Karpas-422 (cell line): ENCODE measurements around the gene OSBPL1A. TPM values are rescaled to one million over a fixed set of nuclear protein-coding genes. Genes with fewer than 3 reads are reported as not detected.

Experiments used
- DNase-seq: peaks from one replicate; pipeline ENCODE4 v3.0.0-alpha.2; 2015
- H2AFZ ChIP-seq: fragments of 200-600 bp; sonication (generic); 2 replicates; pipeline ENCODE4 v1.6.1; 2014; ENCODE audit warnings: antibody characterized with exemption, low read length, mixed read lengths
- H3K27ac ChIP-seq: fragments of 200-600 bp; sonication (generic); 2 replicates; pipeline ENCODE4 v1.5.1; 2014; ENCODE audit warnings: mild to moderate bottlenecking, low read length, moderate library complexity
- H3K27me3 ChIP-seq: fragments of 200-600 bp; sonication (generic); 2 replicates; pipeline ENCODE4 v1.6.1; 2014; ENCODE audit warnings: low read length, mixed read lengths
- H3K36me3 ChIP-seq: fragments of 200-600 bp; sonication (generic); 2 replicates; pipeline ENCODE4 v1.6.1; 2014; ENCODE audit warnings: low read length, mixed read lengths; ENCODE audit not compliant: insufficient read depth
- H3K4me1 ChIP-seq: fragments of 200-600 bp; sonication (generic); 2 replicates; pipeline ENCODE4 v1.6.1; 2014; ENCODE audit warnings: mild to moderate bottlenecking, low read length, mixed read lengths
- H3K4me2 ChIP-seq: fragments of 200-600 bp; sonication (generic); 2 replicates; pipeline ENCODE4 v1.6.1; 2014; ENCODE audit warnings: low read length, low read depth, mild to moderate bottlenecking; ENCODE audit not compliant: poor library complexity, severe bottlenecking
- H3K4me3 ChIP-seq: fragments of 200-600 bp; sonication (generic); 2 replicates; pipeline ENCODE4 v1.5.1; 2014; ENCODE audit warnings: mild to moderate bottlenecking, antibody characterized with exemption, low read length, mixed read lengths
- H3K79me2 ChIP-seq: fragments of 200-600 bp; sonication (generic); 2 replicates; pipeline ENCODE4 v1.6.1; 2014; ENCODE audit warnings: mild to moderate bottlenecking, low read length, mixed read lengths
- H3K9ac ChIP-seq: fragments of 200-600 bp; sonication (generic); 2 replicates; pipeline ENCODE4 v1.6.0; 2014; ENCODE audit warnings: low read length
- H3K9me2 ChIP-seq: fragments of 200-600 bp; sonication (generic), shearing (Covaris generic); replicated peaks from 2 replicates; pipeline ENCODE4 v1.6.0; 2014; ENCODE audit warnings: mild to moderate bottlenecking, low read length, moderate library complexity; ENCODE audit not compliant: insufficient read depth
- H3K9me3 ChIP-seq: fragments of 300-700, 200-600 bp; sonication (generic); 2 replicates; pipeline ENCODE4 v1.6.1; 2014; ENCODE audit warnings: low read length, mixed read lengths
- H4K20me1 ChIP-seq: fragments of 200-600 bp; sonication (generic); 2 replicates; pipeline ENCODE4 v1.6.1; 2014; ENCODE audit warnings: mild to moderate bottlenecking, antibody characterized with exemption, low read length, low read depth; ENCODE audit not compliant: insufficient read depth
- total RNA-seq: library from RNA; depleted of rRNA; stranded (reverse); fragments of >200 nt; shearing (Covaris generic); gene quantifications from 2 replicates; pipeline ENCODE4 v1.2.3, GENCODE V29; 2014; ENCODE audit warnings: low replicate concordance

OSBPL1A gene
- total RNA-seq, 1 experiment from 2014 or later, result not detected

- no peak overlapping the region for H3K27ac ChIP-seq
- H3K4me3 ChIP-seq, result no peak overlapping the region
- no peak overlapping the region for H2AFZ ChIP-seq
- H3K36me3 ChIP-seq, result no peaks in the 10 kb centered on the region
- H3K79me2 ChIP-seq, result no peaks in the 10 kb centered on the region
- no peak overlapping the region for H3K9ac ChIP-seq
- DNase-seq, result no peak
- H3K4me1 ChIP-seq, result no peaks in the 10 kb centered on the region
- H3K27me3 ChIP-seq, result no peaks in the 10 kb centered on the region
- H3K4me2 ChIP-seq, result no peak overlapping the region
- H4K20me1 ChIP-seq, result no peaks in the 10 kb centered on the region
- no peaks in the 10 kb centered on the region for H3K9me2 ChIP-seq
- H3K9me3 ChIP-seq, result no peaks in the 10 kb centered on the region
These were observed 183.5 kb downstream of the OSBPL1A start for GRCh38 chr18:24214144-24214543.

DNA sequence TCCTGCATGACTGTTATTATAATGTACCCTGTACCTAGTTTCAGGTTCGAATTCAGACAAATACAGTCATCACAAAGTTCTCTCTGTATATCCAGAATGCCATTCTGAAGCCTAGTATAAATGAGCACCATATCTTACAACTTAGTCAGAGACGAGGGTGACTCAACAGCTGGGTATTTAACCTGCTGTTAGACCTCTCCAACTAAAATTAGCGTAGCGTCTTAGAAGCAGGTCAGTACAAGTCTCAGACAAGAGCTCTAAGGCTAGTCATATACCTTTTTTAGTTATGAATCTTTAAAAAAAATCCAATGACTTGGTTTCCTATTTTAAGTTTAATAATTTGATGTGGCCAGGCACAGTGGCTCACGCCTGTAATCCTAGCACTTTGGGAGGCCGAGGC, 184.7 kb downstream of the OSBPL1A start:
- Histone ChIP-seq H4K20me1 (no peaks in the 10 kb centered on the region), H3K79me2 (no peaks in the 10 kb centered on the region), H3K4me2 (no peak overlapping the region), H3K27ac (no peak overlapping the region), H3K4me3 (no peak overlapping the region), H3K27me3 (no peaks in the 10 kb centered on the region), H3K9ac (no peak overlapping the region), H2AFZ (no peak overlapping the region), H3K9me3 (no peaks in the 10 kb centered on the region), H3K4me1 (no peaks in the 10 kb centered on the region), H3K36me3 (no peaks in the 10 kb centered on the region), H3K9me2 (no peaks in the 10 kb centered on the region)
- no peak for DNase-seq

- no peaks in the 10 kb centered on the region for H3K4me1 ChIP-seq
- H3K27ac ChIP-seq, result no peak overlapping the region
- H3K9ac ChIP-seq, result no peak overlapping the region
- H3K79me2 ChIP-seq, result no peaks in the 10 kb centered on the region
- no peaks in the 10 kb centered on the region for H3K9me3 ChIP-seq
- H3K27me3 ChIP-seq, result no peaks in the 10 kb centered on the region
- no peaks in the 10 kb centered on the region for H4K20me1 ChIP-seq
- H3K9me2 ChIP-seq, result no peaks in the 10 kb centered on the region
- H3K4me3 ChIP-seq, result no peak overlapping the region
- no peak overlapping the region for H2AFZ ChIP-seq
- H3K4me2 ChIP-seq, result no peak overlapping the region
- DNase-seq, result no peak
- no peaks in the 10 kb centered on the region for H3K36me3 ChIP-seq
These were observed 188.1 kb downstream of the OSBPL1A start for GRCh38 chr18:24209558-24209957.

GRCh38 chr18:24208270-24209035, 189.2 kb downstream of the OSBPL1A start:
- no peak overlapping the region for H3K4me2 ChIP-seq

GRCh38 chr18:24204904-24205303, 192.7 kb downstream of the OSBPL1A start:
- Histone ChIP-seq H3K36me3 (no peaks in the 10 kb centered on the region), H3K79me2 (no peaks in the 10 kb centered on the region), H3K4me3 (no peak overlapping the region), H3K9ac (no peak overlapping the region), H3K4me1 (no peaks in the 10 kb centered on the region), H3K4me2 (no peak overlapping the region), H3K9me3 (no peaks in the 10 kb centered on the region), H3K27me3 (no peaks in the 10 kb centered on the region), H3K9me2 (no peaks in the 10 kb centered on the region), H3K27ac (no peak overlapping the region), H2AFZ (no peak overlapping the region), H4K20me1 (no peaks in the 10 kb centered on the region)
- DNase-seq, result no peak

More at GRCh38 chr18:24208270-24209035, 189.2 kb downstream of the OSBPL1A start:
- Histone ChIP-seq H4K20me1 (no peaks in the 10 kb centered on the region), H3K79me2 (no peaks in the 10 kb centered on the region), H3K27ac (no peak overlapping the region), H3K9me3 (no peaks in the 10 kb centered on the region), H3K9ac (no peak overlapping the region), H3K9me2 (no peaks in the 10 kb centered on the region), H2AFZ (no peak overlapping the region), H3K4me1 (no peaks in the 10 kb centered on the region), H3K36me3 (no peaks in the 10 kb centered on the region), H3K4me3 (no peak overlapping the region), H3K27me3 (no peaks in the 10 kb centered on the region)
- peak; percentile 14 for DNase-seq

GRCh38 chr18:24201699-24202687, 195.6 kb downstream of the OSBPL1A start:
- no peak overlapping the region for H2AFZ ChIP-seq
- H3K27ac ChIP-seq, result no peak overlapping the region
- no peaks in the 10 kb centered on the region for H3K4me1 ChIP-seq
- no peaks in the 10 kb centered on the region for H3K36me3 ChIP-seq
- no peaks in the 10 kb centered on the region for H3K9me3 ChIP-seq
- no peaks in the 10 kb centered on the region for H4K20me1 ChIP-seq
- H3K27me3 ChIP-seq, result no peaks in the 10 kb centered on the region
- H3K9me2 ChIP-seq, result no peaks in the 10 kb centered on the region
- DNase-seq, result no peak
- H3K4me3 ChIP-seq, result no peak overlapping the region
- no peaks in the 10 kb centered on the region for H3K79me2 ChIP-seq
- H3K9ac ChIP-seq, result no peak overlapping the region
- H3K4me2 ChIP-seq, result no peak overlapping the region

GRCh38 chr18:24200494-24201290, 196.9 kb downstream of the OSBPL1A start:
- H3K4me3 ChIP-seq, result no peak overlapping the region

More at GRCh38 chr18:24200494-24201290, 196.9 kb downstream of the OSBPL1A start:
- no peak overlapping the region for H2AFZ ChIP-seq
- H3K9ac ChIP-seq, result no peak overlapping the region
- no peaks in the 10 kb centered on the region for H3K36me3 ChIP-seq
- DNase-seq, result no peak
- no peak overlapping the region for H3K27ac ChIP-seq
- no peaks in the 10 kb centered on the region for H3K9me3 ChIP-seq
- no peaks in the 10 kb centered on the region for H3K79me2 ChIP-seq
- H3K4me2 ChIP-seq, result no peak overlapping the region
- no peaks in the 10 kb centered on the region for H3K9me2 ChIP-seq
- H3K4me1 ChIP-seq, result no peaks in the 10 kb centered on the region
- H3K27me3 ChIP-seq, result no peaks in the 10 kb centered on the region
- H4K20me1 ChIP-seq, result no peaks in the 10 kb centered on the region
